ENCODE data around the gene ZNF837. TPM values are rescaled to one million over a fixed set of nuclear protein-coding genes. Genes with fewer than 3 reads are reported as not detected.

Gene ZNF837
- total and polyA plus RNA-seq, 2 of the 13 experiments (the other 11 are each of a cell fraction or from before 2014, with no cell fraction given), result 0.29 to 1.3 TPM

- TF ChIP-seq ZIK1 (CRISPR knock-in tag; IDR thresholded peaks at IDR 0.05; ENCODE audit: borderline replicate concordance, low read depth) (peak; percentile 3; the same call in 1 of the 2 replicates), ZC3H4 (CRISPR knock-in tag; IDR thresholded peaks at IDR 0.05; ENCODE audit: borderline replicate concordance) (peak; percentile 96; the same call in 1 of the 2 replicates), AGO2 (optimal IDR thresholded peaks at IDR 0.05; ENCODE audit: low read depth, low read length) (peak; percentile 97), FOXM1 (CRISPR knock-in tag; IDR thresholded peaks at IDR 0.05) (no peak), NCOR1 (IDR thresholded peaks at IDR 0.05; ENCODE audit: borderline replicate concordance, low read length) (no peak), ZBTB38 (CRISPR knock-in tag; IDR thresholded peaks at IDR 0.05) (peak; percentile 75), SALL1 (CRISPR knock-in tag; IDR thresholded peaks at IDR 0.05) (0 out of 2 replicates have a peak, but pooled peaks have one; percentile 4), ZNF510 (CRISPR knock-in tag; IDR thresholded peaks at IDR 0.05; ENCODE audit: low read depth) (no peak), ATRX (CRISPR knock-in tag; IDR thresholded peaks at IDR 0.05; ENCODE audit: borderline replicate concordance) (no peak), ZNF3 (CRISPR knock-in tag; IDR thresholded peaks at IDR 0.05) (no peak), MYNN (CRISPR knock-in tag; IDR thresholded peaks at IDR 0.05; ENCODE audit: low read depth) (no peak), SRSF9 (IDR thresholded peaks at IDR 0.05; ENCODE audit: borderline replicate concordance, insufficient read depth, low read depth, low read length, poor library complexity, severe bottlenecking) (no peak), ZSCAN12 (CRISPR knock-in tag; IDR thresholded peaks at IDR 0.05) (no peak), DPF2 (CRISPR knock-in tag; IDR thresholded peaks at IDR 0.05; ENCODE audit: borderline replicate concordance, low read depth) (no peak), ETV6 (CRISPR knock-in tag; conservative IDR thresholded peaks at IDR 0.05) (no peak), DMTF1 (CRISPR knock-in tag; IDR thresholded peaks at IDR 0.05) (no peak), USF2 (IDR thresholded peaks at IDR 0.05; ENCODE audit: low read depth, low read length) (no peak), USF2 (CRISPR knock-in tag; IDR thresholded peaks at IDR 0.05; ENCODE audit: borderline replicate concordance) (no peak), MTA3 (CRISPR knock-in tag; IDR thresholded peaks at IDR 0.05) (no peak), ZFY (CRISPR knock-in tag; IDR thresholded peaks at IDR 0.05) (no peak), SIN3A (IDR thresholded peaks at IDR 0.05; ENCODE audit: borderline replicate concordance, low read depth, low read length) (no peak), AHR (CRISPR knock-in tag; IDR thresholded peaks at IDR 0.05) (no peak), E2F5 (CRISPR knock-in tag; conservative IDR thresholded peaks at IDR 0.05) (0 out of 2 replicates have a peak, but pooled peaks have one; percentile 13), ZNF432 (CRISPR knock-in tag; IDR thresholded peaks at IDR 0.05; ENCODE audit: borderline replicate concordance) (no peak), ZNF83 (CRISPR knock-in tag; IDR thresholded peaks at IDR 0.05; ENCODE audit: borderline replicate concordance) (no peak), ZNF350 (CRISPR knock-in tag; IDR thresholded peaks at IDR 0.05; ENCODE audit: borderline replicate concordance, low read depth) (no peak)
- TF ChIP-seq, protein P1, sequence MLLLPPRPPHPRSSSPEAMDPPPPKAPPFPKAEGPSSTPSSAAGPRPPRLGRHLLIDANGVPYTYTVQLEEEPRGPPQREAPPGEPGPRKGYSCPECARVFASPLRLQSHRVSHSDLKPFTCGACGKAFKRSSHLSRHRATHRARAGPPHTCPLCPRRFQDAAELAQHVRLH (CRISPR knock-in tag; IDR thresholded peaks at IDR 0.05; ENCODE audit: borderline replicate concordance, low read depth), result no peak
Observed at GRCh38 chr19:58361900-58362271, 18.9 kb downstream of the ZNF837 start (continued).
